Measurements from ENCODE around the gene ARHGEF17.

ARHGEF17 gene

GRCh38 chr11:73331138-73331916 lies 23.3 kb downstream of the ARHGEF17 start:
- no peak for TF ChIP-seq SIN3A (IDR thresholded peaks at IDR 0.05; ENCODE audit: borderline replicate concordance, insufficient read depth, low read length)
- TF ChIP-seq FOXP2 (optimal IDR thresholded peaks at IDR 0.05; ENCODE audit: borderline replicate concordance, extremely low read depth, extremely low read length, insufficient read depth), result no peak
- no peak for TF ChIP-seq TAF1 (IDR thresholded peaks at IDR 0.05; ENCODE audit: borderline replicate concordance, insufficient read depth, low read length)
- no peak for TF ChIP-seq REST (IDR thresholded peaks at IDR 0.05; ENCODE audit: insufficient read depth in 1 of 2, low read depth in 2 of 2, low read length in 2 of 2)
- TF ChIP-seq POLR2AphosphoS5 (IDR thresholded peaks at IDR 0.05; ENCODE audit: low read depth, low read length), result no peak

DNA sequence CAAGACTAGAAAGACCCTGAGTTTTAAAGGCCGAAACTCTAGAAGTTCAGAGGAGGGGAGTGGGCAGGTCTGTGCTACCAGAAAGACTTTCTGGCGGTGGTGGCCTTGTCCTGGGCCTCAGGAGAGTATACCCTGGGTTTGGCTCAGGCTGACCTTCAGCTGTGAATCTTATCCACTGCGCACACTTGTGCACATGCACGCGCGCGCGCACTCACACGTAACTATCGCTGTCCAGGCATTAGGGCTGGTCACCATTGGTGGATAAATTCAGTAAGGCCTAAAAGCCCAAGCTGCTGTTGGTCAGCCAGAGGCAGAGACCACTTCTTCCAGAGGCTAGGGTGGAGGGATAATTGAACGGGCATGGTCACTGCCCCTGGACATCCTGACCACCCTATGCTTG lies 25.1 kb downstream of the ARHGEF17 start:
- TF ChIP-seq SIN3A (IDR thresholded peaks at IDR 0.05; ENCODE audit: borderline replicate concordance, insufficient read depth, low read length) (no peak), POLR2AphosphoS5 (IDR thresholded peaks at IDR 0.05; ENCODE audit: low read depth, low read length) (no peak), TAF1 (IDR thresholded peaks at IDR 0.05; ENCODE audit: borderline replicate concordance, insufficient read depth, low read length) (no peak), REST (IDR thresholded peaks at IDR 0.05; ENCODE audit: insufficient read depth in 1 of 2, low read depth in 2 of 2, low read length in 2 of 2) (no peak), FOXP2 (optimal IDR thresholded peaks at IDR 0.05; ENCODE audit: borderline replicate concordance, extremely low read depth, extremely low read length, insufficient read depth) (no peak)

DNA sequence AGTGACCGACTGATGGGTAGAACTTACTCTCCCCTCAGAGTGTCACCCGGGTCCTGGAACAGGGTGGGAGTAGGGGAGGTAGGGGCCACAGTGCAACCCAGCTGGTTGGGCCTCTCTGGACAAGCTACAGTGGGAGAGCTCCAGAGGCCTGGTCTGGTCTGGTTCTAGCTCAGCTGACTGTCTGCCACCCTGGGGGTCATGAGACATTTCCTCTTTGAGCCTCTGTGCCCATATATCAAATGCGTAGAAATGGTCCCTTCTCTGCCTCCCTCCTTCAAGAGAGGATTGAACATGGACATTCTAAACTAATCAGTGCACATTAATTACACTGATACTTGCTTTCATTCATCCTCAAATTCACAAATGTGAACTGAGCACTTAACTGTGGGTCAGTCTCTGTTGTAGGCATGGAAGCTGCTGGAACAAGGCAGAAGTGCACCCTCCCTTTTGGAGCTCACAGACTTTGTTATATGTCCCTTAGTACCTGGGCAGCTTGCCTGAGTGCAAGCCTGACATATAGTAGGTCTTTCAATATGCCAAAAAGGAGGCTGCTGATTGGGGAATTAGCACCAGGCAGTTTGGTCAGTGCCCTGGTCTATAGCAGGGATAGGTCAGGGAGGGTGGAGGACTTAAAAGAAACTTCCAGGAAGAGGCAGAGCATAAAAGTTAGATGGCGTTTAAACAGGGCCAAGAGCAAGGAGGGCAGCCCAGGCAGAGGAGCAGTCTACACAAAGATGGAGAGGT lies 25.7 kb downstream of the ARHGEF17 start:
- TF ChIP-seq SIN3A (IDR thresholded peaks at IDR 0.05; ENCODE audit: borderline replicate concordance, insufficient read depth, low read length) (no peak), TAF1 (IDR thresholded peaks at IDR 0.05; ENCODE audit: borderline replicate concordance, insufficient read depth, low read length) (no peak), FOXP2 (optimal IDR thresholded peaks at IDR 0.05; ENCODE audit: borderline replicate concordance, extremely low read depth, extremely low read length, insufficient read depth) (no peak), POLR2AphosphoS5 (IDR thresholded peaks at IDR 0.05; ENCODE audit: low read depth, low read length) (no peak), REST (IDR thresholded peaks at IDR 0.05; ENCODE audit: insufficient read depth in 1 of 2, low read depth in 2 of 2, low read length in 2 of 2) (no peak)

DNA sequence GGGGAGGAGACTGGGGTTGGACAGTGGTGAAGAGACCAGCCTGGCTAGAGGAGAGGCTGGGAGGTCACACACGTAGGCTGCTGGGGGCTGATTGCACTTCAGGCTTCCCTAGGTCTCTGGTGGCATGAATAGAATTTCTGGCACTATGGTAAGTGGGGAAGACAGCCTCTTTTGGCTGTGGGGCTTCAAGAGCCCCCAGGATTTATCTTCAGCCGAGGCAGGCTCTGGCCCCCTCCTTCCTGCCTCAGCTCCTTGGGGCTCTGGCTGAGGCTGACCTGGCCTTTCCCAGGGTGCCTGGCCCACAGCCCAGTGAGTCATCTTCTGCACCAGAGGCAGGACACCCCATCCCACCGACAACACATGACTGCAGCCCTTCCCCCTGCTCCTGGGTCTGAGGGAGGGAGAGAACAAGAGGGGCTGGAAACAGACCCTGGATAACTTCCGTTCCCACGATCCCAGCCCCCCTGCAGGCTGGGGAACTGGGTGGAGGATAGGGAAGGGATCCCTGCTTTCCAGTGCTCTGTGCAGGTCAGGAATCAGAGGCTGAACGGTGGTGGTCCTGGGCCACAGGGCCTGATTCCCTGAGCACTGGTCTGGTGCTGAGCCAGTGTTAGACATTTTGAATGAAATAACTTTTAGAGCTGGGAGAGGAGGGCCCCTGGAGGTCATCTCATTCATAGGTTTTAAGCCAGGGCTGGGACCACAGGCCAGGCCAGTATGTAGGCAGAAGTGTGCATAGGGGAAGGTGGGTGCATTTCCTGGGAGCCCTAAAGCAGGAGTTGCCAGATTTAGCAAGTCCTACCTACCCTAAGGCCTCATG lies 26.5 kb downstream of the ARHGEF17 start:
- TF ChIP-seq TAF1 (IDR thresholded peaks at IDR 0.05; ENCODE audit: borderline replicate concordance, insufficient read depth, low read length) (no peak), REST (IDR thresholded peaks at IDR 0.05; ENCODE audit: insufficient read depth in 1 of 2, low read depth in 2 of 2, low read length in 2 of 2) (no peak), FOXP2 (optimal IDR thresholded peaks at IDR 0.05; ENCODE audit: borderline replicate concordance, extremely low read depth, extremely low read length, insufficient read depth) (peak; percentile 29), POLR2AphosphoS5 (IDR thresholded peaks at IDR 0.05; ENCODE audit: low read depth, low read length) (no peak), SIN3A (IDR thresholded peaks at IDR 0.05; ENCODE audit: borderline replicate concordance, insufficient read depth, low read length) (no peak)
